OCI-LY1 (cell line): ENCODE results near the gene LSM8.

Source experiments
- H2AFZ ChIP-seq: fragments of 200-600 bp; sonication (generic), shearing (Covaris generic); 2 replicates; pipeline ENCODE4 v1.6.0; 2014; ENCODE audit warnings: antibody characterized with exemption, mild to moderate bottlenecking, low read length
- H3F3A ChIP-seq: fragments of 200-600 bp; sonication (generic), shearing (Covaris generic); 2 replicates; pipeline ENCODE4 v1.6.0; 2014; ENCODE audit warnings: mild to moderate bottlenecking, antibody characterized with exemption, low read length, moderate library complexity; ENCODE audit not compliant: insufficient read depth
- H3K27ac ChIP-seq: fragments of 200-600 bp; sonication (generic); 2 replicates; pipeline ENCODE4 v1.5.1; 2014; ENCODE audit warnings: low read length, mixed run types, mild to moderate bottlenecking, low read depth; ENCODE audit not compliant: poor library complexity, severe bottlenecking
- H3K27me3 ChIP-seq: fragments of 200-600 bp; sonication (generic); 2 replicates; pipeline ENCODE4 v1.6.0; 2014; ENCODE audit warnings: antibody characterized with exemption, mild to moderate bottlenecking, low read length, moderate library complexity; ENCODE audit not compliant: insufficient read depth
- H3K36me3 ChIP-seq: fragments of 200-600 bp; sonication (generic); 2 replicates; pipeline ENCODE4 v1.6.1; 2014; ENCODE audit warnings: mild to moderate bottlenecking, antibody characterized with exemption, low read length, moderate library complexity, mixed read lengths; ENCODE audit not compliant: insufficient read depth
- H3K4me1 ChIP-seq: fragments of 200-600 bp; sonication (generic); 2 replicates; pipeline ENCODE4 v1.5.1; 2014; ENCODE audit warnings: mild to moderate bottlenecking, low read length, moderate library complexity; ENCODE audit not compliant: insufficient read depth, severe bottlenecking
- H3K4me2 ChIP-seq: fragments of 200-600 bp; sonication (generic), shearing (Covaris generic); 2 replicates; pipeline ENCODE4 v1.6.1; 2014; ENCODE audit warnings: low read length
- H3K4me3 ChIP-seq: fragments of 200-600 bp; sonication (generic); 2 replicates; pipeline ENCODE4 v1.5.1; 2014; ENCODE audit warnings: low read length, low read depth, mild to moderate bottlenecking, mixed read lengths; ENCODE audit not compliant: poor library complexity, severe bottlenecking
- H3K79me2 ChIP-seq: fragments of 200-600 bp; shearing (Covaris generic); 2 replicates; pipeline ENCODE4 v1.6.1; 2016; ENCODE audit warnings: mixed run types, low read length, mixed read lengths; ENCODE audit not compliant: insufficient read depth
- H3K9ac ChIP-seq: fragments of 200-600 bp; sonication (generic), shearing (Covaris generic); 2 replicates; pipeline ENCODE4 v1.6.1; 2014; ENCODE audit warnings: mild to moderate bottlenecking, low read length, mixed read lengths
- H3K9me2 ChIP-seq: fragments of 200-600 bp; sonication (generic), shearing (Covaris generic); 2 replicates; pipeline ENCODE4 v1.6.1; 2014; ENCODE audit warnings: low read depth, mild to moderate bottlenecking, low read length, mixed read lengths
- H3K9me3 ChIP-seq: fragments of 200-600 bp; shearing (Covaris generic); 2 replicates; pipeline ENCODE4 v1.6.1; 2014; ENCODE audit warnings: low read length, mixed read lengths
- H4K20me1 ChIP-seq: fragments of 200-600 bp; sonication (generic), shearing (Covaris generic); 2 replicates; pipeline ENCODE4 v1.6.0; 2016; ENCODE audit warnings: mild to moderate bottlenecking, low read length; ENCODE audit not compliant: insufficient read depth
- EZH2 ChIP-seq: fragments of 200-600 bp; sonication (generic), shearing (Covaris generic); IDR thresholded peaks from 2 replicates; pipeline ENCODE4 v1.8.0; 2017; ENCODE audit warnings: borderline replicate concordance, mixed run types, mild to moderate bottlenecking, antibody characterized with exemption, low read length, moderate library complexity, mixed read lengths
- TF ChIP-seq, protein P1 (sequence below): fragments of 200-600 bp; sonication (generic), shearing (Covaris generic); IDR thresholded peaks from 2 replicates; pipeline ENCODE4 v1.5.1; 2017; ENCODE audit warnings: mild to moderate bottlenecking, antibody characterized with exemption, low read length, moderate library complexity, mixed read lengths

LSM8 gene

DNA sequence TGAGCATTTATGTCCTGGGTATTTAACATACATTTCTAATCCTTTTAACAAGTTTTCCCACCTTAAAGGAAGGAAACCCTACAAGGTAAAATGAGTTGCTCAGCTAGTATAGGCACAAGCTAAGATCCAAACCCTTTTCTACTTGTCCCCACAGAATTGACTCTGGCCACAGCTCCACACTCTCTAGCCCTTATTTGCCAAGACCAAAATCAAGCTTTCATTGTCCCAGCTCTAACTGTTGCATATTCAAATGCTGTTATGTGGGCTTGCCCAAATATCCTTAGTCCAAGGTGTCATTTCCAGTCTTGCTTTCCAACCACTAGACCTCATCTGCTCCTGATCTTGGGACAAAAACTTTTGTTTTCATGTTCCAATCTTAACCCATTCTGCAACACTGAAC lies 31.3 kb upstream of the LSM8 start:
- Histone ChIP-seq H2AFZ (no peak overlapping the region), H3K27me3 (no peaks in the 10 kb centered on the region), H3F3A (no peaks in the 10 kb centered on the region), H3K36me3 (no peaks in the 10 kb centered on the region), H3K4me2 (no peak overlapping the region), H3K79me2 (no peaks in the 10 kb centered on the region), H3K9ac (no peak overlapping the region), H3K4me3 (no peak overlapping the region), H3K9me3 (no peaks in the 10 kb centered on the region), H4K20me1 (no peaks in the 10 kb centered on the region), H3K4me1 (no peaks in the 10 kb centered on the region), H3K9me2 (no peaks in the 10 kb centered on the region), H3K27ac (no peak overlapping the region)
- no peak for TF ChIP-seq EZH2
- TF ChIP-seq, protein P1, sequence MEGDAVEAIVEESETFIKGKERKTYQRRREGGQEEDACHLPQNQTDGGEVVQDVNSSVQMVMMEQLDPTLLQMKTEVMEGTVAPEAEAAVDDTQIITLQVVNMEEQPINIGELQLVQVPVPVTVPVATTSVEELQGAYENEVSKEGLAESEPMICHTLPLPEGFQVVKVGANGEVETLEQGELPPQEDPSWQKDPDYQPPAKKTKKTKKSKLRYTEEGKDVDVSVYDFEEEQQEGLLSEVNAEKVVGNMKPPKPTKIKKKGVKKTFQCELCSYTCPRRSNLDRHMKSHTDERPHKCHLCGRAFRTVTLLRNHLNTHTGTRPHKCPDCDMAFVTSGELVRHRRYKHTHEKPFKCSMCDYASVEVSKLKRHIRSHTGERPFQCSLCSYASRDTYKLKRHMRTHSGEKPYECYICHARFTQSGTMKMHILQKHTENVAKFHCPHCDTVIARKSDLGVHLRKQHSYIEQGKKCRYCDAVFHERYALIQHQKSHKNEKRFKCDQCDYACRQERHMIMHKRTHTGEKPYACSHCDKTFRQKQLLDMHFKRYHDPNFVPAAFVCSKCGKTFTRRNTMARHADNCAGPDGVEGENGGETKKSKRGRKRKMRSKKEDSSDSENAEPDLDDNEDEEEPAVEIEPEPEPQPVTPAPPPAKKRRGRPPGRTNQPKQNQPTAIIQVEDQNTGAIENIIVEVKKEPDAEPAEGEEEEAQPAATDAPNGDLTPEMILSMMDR, result no peak

DNA sequence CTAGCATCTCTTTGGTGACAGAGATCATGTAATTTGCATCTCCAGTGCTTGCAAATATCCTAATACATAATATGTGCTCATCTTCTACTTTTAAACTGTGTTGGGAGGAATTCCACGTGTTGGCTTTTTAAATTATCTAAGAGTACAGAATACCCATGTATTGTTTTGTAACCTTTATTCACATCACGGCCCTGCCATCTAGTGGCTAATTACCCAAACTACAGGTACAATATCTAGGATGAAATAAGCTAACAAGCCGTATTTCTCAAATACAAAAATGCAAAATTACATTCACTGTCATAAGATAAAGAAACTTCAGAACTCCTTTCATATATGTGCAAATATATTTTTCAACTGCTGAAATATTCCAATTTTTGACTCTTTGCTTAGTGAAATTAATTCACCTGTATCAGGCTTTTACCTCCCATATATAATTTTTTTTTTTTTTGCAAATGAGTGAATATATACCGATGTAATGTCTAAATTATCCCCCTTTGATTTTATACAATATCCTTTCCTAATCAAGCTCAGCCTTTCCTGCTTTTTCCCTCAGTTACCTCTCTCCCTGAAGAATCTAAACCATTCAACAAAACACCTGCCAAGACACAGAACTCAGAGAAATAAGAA lies 30.3 kb upstream of the LSM8 start:
- H3K27me3 ChIP-seq, result no peaks in the 10 kb centered on the region
- H3F3A ChIP-seq, result no peaks in the 10 kb centered on the region
- H3K9ac ChIP-seq, result no peak overlapping the region
- H3K9me3 ChIP-seq, result peaks cover 4% of the 10 kb centered on the region
- no peak overlapping the region for H2AFZ ChIP-seq
- TF ChIP-seq EZH2, result no peak
- TF ChIP-seq, protein P1, result peak; percentile 97
- no peak overlapping the region for H3K4me2 ChIP-seq
- H3K79me2 ChIP-seq, result no peaks in the 10 kb centered on the region
- no peak overlapping the region for H3K4me3 ChIP-seq
- no peaks in the 10 kb centered on the region for H3K36me3 ChIP-seq
- H3K27ac ChIP-seq, result no peak overlapping the region
- no peaks in the 10 kb centered on the region for H3K4me1 ChIP-seq
- H4K20me1 ChIP-seq, result no peaks in the 10 kb centered on the region
- H3K9me2 ChIP-seq, result no peaks in the 10 kb centered on the region

DNA sequence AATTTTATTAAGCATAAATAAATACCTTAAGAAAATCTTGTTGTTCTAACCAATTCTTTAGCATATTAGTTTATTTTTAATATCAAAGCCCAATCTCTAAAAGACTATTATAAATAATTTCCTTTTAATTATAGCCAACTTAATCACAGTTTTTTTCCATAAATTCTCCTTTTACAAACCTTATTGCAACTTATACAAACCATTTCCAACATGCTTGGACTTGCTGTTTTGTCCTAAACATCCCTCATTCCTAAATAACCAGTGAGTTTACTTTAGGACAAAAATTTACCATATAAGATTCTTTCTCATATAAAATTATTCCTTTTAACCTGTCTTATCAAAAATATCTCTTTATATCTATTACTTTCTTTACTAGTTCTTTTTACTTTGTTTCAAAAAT lies 25.2 kb upstream of the LSM8 start:
- no peaks in the 10 kb centered on the region for H3F3A ChIP-seq
- no peak overlapping the region for H3K27ac ChIP-seq
- H3K79me2 ChIP-seq, result no peaks in the 10 kb centered on the region
- no peak overlapping the region for H3K4me3 ChIP-seq
- no peaks in the 10 kb centered on the region for H3K36me3 ChIP-seq
- H3K9me3 ChIP-seq, result peaks cover 9% of the 10 kb centered on the region
- H2AFZ ChIP-seq, result no peak overlapping the region
- TF ChIP-seq, protein P1, result no peak
- no peak for TF ChIP-seq EZH2
- H3K4me1 ChIP-seq, result no peaks in the 10 kb centered on the region
- no peak overlapping the region for H3K4me2 ChIP-seq
- H3K9me2 ChIP-seq, result no peaks in the 10 kb centered on the region
- no peak overlapping the region for H3K9ac ChIP-seq
- H3K27me3 ChIP-seq, result no peaks in the 10 kb centered on the region
- no peaks in the 10 kb centered on the region for H4K20me1 ChIP-seq
